GM18861 (cell line): ENCODE measurements around the gene SAC3D1.
"Not testable (repeated sequence)": the region's sequence is repeated elsewhere in the genome, so short reads cannot be mapped to it uniquely, and the experiment has no call there.

Experiments
- ATAC-seq: cut with Tn5 transposase; IDR thresholded peaks from one replicate; pipeline ENCODE4 v1.9.1; 2021; ENCODE audit not compliant: unreplicated experiment

Gene SAC3D1

DNA sequence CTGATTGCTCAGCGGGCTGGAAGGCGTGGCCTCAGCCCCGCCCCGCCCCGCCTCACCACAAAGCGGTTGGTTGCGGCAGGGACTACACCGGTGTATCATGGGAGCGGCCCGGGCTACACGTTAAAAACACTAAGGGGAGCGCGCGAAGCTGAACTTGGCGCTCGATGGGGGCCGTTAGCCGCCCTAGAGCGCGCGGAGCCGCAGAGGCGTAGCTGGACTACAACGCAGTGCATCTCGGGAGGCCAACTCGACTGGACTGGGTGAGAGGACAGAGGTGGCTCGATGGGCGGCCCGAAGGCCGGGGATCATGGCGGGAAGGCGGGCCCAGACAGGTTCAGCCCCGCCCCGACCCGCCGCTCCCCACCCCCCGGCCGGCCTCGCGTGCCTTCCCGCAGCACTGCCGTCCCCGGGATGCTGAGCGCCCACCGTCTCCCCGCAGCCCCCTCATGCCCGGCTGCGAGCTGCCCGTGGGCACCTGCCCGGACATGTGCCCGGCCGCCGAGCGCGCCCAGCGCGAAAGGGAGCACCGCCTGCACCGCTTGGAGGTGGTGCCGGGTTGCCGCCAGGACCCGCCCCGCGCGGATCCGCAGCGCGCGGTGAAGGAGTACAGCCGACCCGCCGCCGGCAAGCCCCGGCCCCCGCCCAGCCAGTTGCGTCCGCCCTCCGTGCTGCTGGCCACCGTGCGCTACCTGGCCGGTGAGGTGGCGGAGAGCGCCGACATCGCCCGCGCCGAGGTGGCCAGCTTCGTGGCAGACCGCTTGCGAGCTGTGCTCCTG lies at the start of gene SAC3D1:
TSS of gene SAC3D1 (plus strand) at position 364 of the 776 bp plus-strand sequence. CDS start at position 447, 83 bp downstream.
- peak; percentile 75 for ATAC-seq

DNA sequence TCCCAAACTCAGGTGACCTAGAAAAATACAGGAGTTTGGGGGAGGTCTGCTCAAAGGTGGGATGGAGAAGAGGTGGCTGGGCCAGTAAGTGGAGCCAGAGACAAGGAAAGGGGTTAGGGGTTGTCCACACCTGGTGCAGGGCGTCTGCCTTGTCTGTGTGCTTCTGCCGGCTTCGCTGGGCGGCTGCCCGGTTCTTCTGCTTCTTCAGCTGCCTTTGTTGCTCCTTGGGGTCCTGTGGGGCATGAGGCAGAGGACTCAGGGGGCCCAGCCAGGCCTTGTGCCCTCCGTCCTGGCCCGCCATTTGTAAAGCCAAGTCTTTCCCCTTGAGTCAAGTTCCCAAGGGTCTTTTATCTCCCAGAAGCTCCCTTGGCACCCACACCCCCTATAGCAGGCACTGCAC lies 46.7 kb upstream of the SAC3D1 start:
- ATAC-seq: no peak

DNA sequence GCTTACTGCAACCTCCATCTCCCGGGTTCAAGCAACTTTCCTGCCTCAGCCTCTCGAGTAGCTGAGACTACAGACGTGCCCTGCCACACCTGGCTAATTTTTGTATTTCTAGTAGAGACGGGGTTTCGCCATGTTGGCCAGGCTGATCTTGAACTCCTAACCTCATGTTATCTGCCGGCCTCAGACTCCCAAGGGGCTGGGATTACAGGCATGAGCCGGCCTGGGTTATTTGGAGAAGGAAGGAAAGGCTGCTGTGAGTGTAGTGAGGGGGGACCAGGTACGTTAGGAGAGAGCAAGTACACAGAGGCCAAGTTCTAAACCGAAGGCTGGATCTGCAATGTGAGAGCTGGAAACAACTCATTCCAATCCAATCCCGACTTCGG lies 44.7 kb upstream of the SAC3D1 start:
- ATAC-seq: no peak

DNA sequence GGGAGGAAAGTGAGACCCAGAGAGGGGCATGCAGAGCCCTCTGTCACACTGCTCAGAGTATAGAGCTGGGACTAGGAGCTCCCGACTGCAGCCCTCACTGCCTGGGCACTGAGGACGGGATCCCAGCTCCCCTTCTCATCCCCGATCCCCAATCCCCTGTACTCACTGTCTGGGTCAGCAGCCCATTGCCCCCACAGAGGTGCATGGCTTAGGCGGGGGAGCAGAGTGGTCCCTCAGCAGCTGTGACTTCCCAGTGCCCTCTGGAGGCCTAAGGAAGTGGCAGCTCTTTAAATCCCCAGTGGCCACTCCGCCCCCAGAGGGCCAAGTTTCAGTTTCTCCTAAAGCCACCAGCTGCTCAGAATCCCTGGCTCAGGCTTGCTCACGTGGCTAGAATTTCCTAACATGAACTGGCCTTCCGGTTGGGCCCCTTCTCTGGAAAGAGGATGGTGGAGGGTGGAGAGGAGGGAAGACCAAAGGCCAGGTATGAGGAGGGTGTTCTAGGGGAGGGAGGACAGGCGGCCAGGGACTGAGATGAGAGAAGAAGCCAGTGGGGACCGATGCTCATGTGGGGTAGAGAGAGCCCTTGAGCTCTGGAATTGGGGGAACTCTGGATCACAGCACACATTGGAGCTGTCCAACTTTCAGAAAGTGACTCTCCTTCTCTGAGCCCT lies 44.2 kb upstream of the SAC3D1 start, which contains the start of gene BATF2:
TSS of gene BATF2 (minus strand) at position 262 of the 671 bp plus-strand sequence. CDS start at position 205, 57 bp downstream.
- ATAC-seq: no peak

DNA sequence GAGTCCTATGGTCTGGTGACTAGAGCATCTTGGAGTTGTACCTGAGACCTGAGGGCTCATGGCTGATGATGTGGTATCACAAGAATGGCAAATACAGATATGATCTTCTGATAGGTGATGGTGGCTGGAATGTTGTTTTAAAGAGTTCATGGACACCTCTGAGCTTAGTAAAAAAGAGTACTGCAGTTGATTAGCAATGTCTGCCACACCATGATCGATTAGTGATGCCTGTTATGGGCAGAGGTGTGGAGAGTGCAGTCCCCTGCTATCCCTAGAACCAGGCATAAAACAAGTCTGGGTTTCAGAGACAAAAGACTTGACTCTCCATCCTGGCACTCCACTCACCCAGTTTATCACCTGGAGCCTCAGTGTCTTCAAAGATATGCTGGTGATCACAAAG lies 42.9 kb upstream of the SAC3D1 start:
- no peak for ATAC-seq

DNA sequence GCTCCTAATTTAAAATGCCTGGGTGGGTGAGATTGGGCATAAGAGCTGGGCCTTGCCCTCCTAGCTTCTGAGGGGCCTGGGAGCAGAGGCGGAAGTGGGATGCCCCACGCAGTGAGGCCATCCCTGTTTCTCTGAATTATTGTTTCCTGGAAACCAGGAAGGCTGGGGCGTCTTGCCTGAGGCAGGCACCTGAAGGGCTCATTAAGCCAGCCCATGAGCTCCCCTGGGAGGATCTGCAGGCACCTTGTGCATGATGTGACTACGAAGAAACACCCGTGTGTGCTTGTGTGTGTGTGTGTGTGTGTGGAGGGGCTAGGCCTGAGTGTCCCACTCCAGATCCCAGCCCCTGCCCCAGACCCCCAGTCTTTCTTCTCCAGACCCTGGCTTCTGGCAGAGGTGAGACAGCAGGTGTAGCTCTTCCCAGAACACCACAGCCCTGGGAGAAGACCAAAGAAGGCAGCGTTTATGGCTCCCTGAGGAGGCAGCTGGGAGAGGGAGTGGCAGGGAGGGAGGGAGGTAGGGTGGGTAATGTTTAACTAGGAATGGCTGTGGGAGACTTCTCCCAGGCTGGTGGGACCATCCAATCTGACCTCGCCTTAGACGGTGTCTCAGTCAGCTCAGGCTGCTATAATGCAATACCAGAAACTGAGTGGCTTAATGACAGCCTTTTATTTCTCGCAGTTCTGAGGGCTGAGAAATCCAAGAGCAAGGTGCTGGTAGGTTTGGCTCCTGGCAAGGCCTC lies 42.1 kb upstream of the SAC3D1 start:
- ATAC-seq: no peak

DNA sequence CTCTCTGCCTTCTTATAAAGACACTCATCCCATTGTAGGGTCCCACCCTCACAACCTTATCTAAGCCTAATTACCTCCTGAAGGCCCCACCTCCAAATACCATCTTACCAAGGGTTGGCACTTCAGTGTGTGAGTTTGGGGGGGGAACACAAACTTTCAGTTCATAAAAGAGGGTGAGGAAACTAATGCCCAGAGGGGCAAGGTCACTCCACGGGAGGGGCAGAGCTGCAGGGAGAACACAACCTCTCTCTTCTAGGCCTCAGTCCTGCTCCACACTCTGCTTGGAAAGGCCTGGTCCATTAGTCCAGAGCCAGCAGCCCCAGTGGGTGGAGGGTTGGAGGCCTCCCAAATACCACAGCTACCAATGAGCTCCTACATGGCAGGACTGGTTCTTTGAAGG lies 41.5 kb upstream of the SAC3D1 start:
- no peak for ATAC-seq

DNA sequence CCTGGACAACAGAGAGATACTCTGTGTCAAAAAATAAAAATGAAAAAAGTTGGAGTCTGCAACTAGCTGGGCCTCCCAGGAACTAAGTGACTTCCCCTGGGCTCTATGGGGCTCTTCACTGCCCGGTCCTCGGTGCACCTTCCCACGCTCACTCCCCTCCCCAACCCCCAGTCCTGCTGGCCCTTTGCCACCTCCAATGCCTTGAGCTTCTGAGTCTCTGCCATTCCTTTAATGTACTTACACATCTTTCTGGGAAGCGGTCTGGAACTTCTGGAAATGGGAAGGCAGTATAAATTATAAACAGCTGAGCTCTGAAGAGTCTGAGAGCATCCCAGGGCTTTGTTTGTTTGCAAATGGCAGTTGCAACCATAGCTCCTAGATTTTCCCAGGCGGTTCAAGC lies 38.3 kb upstream of the SAC3D1 start:
- no peak for ATAC-seq

DNA sequence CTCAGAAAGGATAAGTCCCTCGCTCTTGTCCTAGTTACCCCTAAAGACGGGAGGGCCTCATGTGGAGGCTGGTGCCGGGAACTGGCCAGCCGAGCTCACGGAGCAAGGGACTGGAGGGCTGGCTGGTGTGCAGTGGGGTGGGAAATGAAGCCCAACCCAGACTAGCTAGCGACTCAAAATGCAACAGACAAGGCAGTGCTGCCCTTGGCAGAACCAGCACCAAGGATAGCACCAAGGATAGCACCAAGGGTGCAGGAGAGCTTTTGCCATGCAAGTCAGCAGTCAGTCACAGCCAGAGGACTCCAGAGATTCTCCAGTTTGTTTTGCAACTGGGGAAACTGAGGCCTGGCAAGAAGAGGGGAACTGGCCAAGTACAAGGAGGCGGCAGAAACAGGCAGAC lies 37.7 kb upstream of the SAC3D1 start:
- ATAC-seq: no peak

DNA sequence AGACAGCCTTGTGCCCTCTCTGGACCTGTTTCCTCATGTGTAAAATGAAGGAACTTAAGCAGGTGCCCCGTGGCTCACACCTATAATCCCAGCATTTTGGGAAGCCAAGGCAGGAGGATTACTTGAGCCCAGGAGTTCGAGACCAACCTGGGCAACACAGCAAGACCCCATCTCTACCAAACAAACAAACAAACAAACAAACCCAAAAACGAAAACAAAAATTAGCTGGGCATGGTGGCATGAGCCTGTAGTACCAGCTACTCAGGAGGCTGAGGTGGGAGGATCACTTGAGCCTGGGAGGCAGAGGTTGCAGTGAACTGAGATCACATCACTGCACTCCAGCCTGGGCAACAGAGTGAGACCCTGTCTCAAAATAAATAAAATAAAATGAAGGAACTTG lies 37.0 kb upstream of the SAC3D1 start:
- ATAC-seq: not testable (repeated sequence)

DNA sequence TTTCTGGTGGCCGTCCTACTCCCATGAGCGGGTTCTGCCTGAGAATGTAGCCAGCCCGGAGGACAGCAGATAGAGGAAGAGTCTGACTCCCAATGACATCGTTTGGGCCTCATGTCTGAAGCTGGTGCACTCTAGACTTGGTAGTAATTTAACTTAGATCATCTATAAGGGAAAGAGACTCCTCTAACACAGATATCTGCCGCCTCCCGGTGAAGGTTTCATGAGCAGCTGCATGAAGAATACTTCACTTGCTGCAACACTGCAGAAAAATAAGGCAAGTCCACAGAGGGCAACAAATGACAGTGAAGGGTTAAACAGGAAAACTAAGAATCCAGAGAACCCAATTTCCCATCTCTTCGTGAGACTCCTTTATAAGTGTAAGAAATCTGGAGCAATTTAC lies 33.0 kb upstream of the SAC3D1 start:
- ATAC-seq: no peak

DNA sequence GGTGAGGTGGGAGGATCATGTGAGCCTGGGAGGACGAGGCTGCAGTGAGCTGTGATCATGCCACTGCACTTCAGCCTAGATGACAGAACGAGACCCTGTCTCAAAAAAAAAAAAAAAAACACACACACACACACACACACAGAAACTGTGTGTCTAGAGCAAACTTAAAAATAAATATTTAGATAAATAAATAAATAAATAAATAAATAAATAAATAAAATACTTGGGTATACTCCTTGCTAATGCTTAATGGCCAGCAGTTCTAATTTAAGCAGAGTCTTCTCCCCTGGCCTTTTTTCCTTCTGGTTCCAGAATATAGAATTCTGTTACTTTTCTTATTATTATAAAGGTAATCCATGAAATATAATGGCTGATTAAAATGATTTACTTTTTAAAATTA lies 32.1 kb upstream of the SAC3D1 start:
- no peak for ATAC-seq

DNA sequence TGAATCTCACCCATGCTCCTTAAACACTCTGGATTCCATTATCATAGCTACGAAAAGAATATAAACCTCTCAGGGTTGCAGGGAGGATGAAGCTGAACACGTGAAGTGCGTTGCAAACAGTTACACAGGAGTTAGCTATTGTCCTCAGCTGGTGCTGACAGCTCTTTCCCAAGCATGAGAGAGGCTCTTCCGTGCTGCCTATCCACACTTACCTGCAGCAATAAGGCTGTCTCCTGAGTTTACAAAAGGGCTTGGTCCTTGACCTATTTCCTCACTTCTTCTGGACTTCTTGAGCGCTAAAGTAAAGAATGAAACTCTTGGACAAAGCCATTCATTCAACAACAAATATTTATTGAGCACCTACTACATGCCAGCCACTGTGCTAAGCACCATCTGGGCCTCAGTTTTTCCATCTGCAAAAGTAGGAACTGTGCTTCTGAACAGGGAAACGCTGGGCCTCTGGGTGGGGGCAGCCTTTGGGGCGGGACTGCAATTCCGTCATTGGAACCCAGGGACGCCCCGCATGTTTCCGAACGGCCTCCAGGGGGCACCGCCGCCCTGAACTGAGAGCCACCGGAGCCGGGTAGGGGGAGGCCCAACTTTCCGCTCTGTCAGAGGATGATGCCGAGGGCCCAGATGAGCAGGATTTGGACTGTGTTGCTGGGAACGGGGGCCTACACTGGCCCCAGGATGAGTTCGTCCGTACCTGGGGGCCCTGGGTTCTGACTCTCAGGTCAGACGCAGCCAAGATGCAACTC lies 27.7 kb upstream of the SAC3D1 start:
- peak; percentile 44 for ATAC-seq

DNA sequence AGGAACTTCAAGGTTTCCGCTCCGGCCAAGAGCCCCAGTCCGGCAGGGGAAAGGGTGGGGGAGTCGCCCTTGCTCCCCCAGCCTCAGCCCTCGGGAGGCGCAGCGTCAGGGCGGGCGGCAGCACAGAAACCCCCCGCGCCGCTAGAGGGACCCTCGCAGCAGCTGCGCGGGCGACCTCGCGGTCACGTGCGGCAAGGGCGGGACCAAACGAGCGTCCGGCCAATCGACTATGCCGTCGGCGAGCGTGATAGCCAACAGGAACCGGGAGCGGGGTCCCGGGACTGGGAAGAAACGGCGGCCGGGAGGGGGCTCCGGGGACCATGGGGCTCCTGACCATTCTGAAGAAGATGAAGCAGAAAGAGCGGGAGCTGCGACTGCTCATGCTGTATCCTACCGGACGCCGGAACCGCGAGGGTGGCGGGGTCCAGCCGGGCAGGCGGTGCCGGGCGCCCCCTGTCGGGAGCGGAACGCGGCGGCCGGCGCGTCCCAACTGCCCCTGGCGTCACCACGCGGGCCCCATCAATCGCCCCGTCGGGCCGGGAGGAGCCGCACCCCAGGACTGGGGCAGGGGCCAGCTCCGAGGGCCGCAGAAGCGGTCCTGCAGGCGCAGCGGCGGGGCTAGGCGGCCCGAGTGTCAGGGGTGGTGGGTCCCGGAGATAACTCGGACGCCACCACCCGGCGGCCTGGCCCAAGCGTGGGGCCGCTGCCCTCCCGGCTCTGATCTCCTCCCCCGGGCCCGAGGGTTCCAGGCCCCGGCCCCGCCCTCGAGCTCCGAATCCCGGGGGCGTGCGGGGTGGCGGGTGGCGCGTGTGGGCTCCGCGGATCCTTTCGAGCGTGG lies 26.9 kb upstream of the SAC3D1 start, which contains the start of gene ARL2:
TSS of gene ARL2 (plus strand) at position 273 of the 838 bp plus-strand sequence. CDS start at position 321, 48 bp downstream.
- ATAC-seq: peak; percentile 61

DNA sequence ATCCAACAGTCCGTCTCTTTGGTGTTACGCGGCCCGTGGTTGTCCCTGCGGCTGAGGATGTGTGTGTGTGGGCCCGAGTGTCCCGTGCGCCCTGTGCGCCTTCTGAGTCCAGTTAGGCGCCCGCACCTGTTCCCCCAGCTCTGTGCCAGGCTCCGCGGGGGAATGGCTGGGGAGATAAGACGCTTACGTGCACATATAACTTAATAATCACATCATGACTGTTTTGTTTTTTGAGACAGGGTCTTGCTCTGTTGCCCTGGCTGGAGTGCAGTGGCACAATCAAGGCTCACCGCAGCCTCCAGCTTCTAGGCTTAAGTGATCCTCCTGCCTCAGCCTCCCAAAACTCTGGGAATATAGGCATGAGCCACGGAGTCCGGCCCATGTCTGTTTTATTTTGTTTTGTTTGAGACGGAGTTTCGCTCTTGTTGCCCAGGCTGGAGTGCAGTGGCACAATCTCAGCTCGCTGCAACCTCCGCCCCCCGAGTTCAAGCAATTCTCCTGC lies 26.2 kb upstream of the SAC3D1 start:
- no peak for ATAC-seq

DNA sequence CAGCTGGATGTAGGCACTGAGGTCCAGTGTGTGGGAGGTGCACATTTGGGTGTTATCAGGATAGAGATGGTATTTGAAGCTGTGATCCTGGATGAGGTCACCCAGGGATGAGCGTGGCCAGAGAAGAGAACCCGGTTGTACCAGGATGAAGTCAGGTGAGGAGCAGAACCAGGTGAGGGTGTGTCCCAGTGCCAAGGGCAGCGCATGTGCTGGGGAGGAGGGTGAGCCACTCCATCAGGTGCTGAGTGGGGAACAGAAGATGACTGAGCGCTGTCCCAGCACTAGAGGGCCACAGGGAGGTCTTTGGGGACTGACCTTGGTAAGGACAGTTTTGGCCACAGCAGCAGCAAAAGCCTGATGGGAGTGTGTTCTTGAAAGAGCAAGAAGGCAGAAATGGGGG lies 24.3 kb upstream of the SAC3D1 start:
- no peak for ATAC-seq

DNA sequence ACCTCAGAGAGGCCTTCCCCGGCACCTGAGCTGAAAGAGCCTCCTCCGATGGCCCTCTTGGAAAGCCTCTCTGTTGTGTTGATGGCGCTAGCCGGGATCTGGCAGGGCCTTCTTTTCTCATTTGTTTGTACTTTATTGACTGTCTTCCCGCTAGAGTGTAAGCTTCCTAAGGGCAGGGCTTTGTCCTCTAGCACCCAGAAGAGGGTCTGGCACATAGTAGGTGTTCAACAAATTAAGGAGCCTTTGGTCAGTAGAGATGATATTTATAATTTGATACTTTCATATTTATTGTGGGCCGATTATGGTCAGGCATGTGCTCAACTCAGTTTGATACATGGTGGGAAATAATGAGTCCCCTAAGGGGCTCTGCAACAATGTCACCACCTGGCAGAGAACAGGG lies 23.1 kb upstream of the SAC3D1 start:
- ATAC-seq: no peak

DNA sequence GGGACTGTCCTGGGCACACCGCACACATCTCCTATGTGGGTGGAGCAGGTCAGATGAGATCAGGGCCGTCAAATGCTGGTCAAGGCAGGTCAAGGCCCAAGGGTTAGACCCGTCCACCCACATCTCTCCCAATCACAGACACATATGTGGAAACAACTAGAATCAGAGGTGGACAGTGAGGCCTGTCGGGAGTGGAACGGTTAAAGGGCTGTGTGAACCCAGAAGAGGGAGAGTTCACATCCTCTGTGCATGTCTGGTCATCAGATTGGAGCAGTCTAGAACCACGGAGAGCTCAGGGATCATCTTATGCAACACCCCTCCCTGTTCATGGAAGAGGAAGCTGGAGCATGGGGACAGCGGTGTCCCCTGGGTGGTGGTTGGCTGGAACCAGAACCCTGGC lies 21.2 kb upstream of the SAC3D1 start:
- ATAC-seq: no peak

DNA sequence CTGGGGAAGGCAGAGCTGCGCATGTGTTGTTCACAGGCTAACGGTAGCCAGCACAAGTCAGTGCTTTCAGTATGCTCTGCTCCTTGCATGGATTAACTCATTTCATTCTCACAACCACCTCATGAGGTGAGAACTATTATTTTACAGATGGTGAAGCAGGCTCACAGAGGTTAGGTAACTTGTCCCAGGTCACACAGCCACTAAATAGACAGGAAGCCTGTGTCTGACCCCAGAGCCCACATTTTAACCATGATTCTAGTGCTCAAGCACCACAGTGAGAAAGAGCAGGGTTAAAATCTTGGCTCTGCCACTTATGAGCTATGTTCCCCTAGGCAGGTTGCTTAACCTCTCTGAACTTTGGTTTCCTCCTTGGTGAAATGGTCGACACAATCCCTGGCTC lies 20.0 kb upstream of the SAC3D1 start:
- no peak for ATAC-seq

DNA sequence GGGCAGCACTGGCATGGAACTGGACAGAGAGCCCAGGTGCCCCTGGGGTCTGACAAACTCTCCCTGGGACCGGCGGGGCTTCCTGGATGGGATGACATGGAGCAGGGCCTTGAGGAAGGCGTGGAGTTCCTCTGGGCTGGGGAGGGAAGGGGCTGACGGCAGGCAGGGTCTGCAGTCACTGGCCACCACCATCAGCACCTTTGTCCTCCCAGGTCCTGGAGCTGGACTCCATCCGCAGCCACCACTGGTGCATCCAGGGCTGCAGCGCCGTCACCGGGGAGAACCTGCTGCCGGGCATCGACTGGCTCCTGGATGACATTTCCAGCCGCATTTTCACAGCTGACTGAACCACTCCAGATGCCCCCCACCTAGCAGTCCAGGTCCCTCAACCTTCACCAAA lies 19.5 kb upstream of the SAC3D1 start:
- ATAC-seq: no peak
